ENCODE results near the gene DHRSX.

DNA sequence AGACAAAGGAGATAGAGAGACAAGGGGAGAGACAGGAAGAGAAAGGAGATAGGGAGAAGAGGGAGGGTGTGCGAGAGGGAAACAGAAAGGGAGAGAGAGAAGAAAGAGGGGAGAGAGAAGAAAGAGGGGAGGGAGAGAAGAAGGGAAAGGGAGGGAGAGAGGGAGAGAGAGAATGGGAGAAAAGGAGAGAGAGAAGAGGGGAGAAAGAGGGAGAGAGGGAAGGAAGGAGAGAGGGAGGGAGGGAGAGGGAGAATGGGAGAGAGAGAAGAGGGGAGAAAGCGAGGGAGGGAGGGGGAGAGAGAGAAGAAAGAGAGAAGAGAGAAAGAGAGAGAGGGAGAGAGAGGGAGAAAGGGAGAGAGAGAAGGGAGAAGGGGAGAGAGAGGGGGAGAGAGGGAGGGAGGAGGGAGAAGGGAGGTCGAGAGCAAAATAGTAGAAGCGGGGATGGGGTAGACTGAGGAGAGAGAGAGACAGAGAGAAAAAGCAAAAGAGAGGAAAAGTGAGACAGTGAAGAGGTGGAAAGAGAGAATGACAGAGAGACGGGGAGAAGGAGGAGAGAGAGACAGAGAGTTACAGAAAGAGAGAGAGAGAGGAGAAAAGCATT lies 218.2 kb downstream of the DHRSX start:
- TF ChIP-seq POLR2A (IDR thresholded peaks at IDR 0.05) (no peak), POLR2AphosphoS5 (IDR thresholded peaks at IDR 0.05) (no peak)
- TF ChIP-seq, protein P1, sequence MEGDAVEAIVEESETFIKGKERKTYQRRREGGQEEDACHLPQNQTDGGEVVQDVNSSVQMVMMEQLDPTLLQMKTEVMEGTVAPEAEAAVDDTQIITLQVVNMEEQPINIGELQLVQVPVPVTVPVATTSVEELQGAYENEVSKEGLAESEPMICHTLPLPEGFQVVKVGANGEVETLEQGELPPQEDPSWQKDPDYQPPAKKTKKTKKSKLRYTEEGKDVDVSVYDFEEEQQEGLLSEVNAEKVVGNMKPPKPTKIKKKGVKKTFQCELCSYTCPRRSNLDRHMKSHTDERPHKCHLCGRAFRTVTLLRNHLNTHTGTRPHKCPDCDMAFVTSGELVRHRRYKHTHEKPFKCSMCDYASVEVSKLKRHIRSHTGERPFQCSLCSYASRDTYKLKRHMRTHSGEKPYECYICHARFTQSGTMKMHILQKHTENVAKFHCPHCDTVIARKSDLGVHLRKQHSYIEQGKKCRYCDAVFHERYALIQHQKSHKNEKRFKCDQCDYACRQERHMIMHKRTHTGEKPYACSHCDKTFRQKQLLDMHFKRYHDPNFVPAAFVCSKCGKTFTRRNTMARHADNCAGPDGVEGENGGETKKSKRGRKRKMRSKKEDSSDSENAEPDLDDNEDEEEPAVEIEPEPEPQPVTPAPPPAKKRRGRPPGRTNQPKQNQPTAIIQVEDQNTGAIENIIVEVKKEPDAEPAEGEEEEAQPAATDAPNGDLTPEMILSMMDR (IDR thresholded peaks at IDR 0.05), result no peak
